Effector CD4-positive, alpha-beta T cell (primary cell): Measurements from ENCODE around the gene CEMIP2.
"Not testable (repeated sequence)": the region's sequence is repeated elsewhere in the genome, so short reads cannot be mapped to it uniquely, and the experiment has no call there.

ENCODE experiments used
- DNase-seq: peaks from one replicate; pipeline ENCODE4 v3.0.0-alpha.2; 2020

Gene CEMIP2

DNA sequence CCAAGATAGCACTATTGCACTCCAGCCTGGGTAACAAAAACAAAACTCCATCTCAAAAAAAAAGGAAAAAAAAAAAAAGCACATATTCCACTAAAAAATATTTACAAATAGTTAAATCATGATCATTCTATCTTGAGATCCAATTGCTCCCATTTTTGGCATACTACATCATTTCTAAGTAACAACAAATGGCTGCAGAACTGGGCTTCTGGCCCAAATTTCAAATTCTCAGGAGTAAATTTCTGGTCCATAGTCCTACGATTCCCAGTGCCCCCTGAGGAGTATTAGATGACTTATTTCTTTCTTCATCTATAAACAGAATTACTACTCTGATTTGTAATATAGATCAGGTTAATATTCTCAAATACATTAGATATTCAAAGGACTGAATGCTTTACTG lies 62.1 kb downstream of the CEMIP2 start:
- DNase-seq: no peak

DNA sequence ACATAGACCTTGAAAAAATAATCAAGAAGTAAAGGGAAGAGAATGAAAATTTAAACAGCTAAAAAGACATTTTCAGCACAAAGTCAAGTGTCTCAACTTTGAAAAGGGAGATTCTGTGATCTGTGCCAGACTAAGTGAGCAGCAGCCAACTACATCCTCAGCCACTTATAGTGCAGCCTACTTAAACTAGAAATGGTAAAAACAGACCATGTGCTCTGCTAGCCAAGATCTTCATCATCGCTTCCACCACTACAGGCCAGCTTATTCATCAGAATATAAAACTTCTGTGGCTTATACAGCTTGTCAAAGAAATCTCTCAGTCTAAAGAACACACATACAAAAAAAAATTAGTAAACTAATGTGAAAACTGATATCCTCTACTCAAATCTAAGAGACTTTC lies 63.5 kb downstream of the CEMIP2 start:
- DNase-seq: no peak

DNA sequence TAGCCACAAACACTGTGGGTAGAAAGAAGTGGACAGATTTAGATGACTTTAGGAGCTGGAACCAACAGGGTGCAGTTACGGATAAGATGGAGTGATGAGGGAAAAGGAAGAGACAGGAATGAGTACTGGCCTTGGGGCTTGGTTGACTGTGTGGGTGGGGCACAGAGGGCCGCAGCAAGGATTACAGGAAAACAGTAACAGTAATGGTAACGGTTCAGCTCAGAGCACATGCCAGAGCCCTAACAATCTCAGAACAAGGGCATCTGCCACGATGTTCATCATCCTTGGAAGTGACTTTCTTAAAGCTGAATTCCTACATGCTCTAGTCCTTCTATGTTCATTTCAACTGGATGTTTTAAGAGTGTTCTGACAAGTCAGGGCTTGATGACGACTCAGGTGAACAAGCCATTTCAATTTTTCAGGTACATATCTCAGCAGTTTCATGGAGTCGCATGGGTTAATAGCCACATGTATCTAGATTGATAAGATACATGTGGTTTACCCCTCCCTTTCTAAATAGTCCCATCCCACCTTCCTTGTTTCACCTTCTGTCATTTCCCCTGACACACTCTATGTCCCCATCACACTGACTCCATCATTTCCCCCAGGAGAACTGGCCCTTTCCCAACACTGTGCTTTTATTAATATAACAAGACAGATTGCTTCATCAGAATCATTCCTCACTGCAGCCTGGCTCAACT lies 65.0 kb downstream of the CEMIP2 start:
- no peak for DNase-seq

DNA sequence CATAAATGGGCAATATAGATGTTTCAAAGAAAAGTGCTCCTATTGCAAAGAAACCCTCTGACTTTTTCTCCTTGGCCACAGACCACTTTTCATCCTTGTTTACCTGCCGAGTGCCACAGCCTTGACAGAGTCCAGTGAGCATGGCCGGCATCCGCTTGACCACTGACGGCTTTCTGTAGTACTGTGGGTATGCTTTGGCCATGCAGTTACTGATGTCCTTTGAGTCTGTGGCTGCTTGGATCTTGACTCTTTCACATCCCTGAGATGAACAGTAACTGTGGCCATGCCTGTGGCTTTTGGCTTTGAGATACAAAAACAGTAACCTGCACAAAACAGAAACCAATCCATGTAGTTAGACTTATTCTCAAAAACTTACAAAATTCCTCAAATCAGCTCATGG lies 70.4 kb downstream of the CEMIP2 start:
- DNase-seq: no peak

DNA sequence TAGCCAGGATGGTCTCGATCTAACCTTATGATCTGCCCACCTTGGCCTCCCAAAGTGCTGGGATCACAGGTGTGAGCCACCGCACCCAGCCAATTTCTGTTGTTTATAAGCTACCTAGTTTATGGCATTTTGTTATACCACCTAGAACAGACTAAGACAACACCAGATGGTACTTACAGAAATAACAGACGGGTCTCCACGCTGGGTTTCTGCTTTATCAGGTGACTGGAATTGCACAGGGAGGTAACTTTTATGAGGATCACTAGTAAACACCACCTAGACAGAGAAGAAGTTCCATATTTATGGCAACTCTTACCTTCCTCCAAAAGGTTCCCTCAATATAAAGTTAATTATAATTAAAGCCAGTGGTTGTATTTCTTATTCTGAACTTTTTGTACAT lies 74.0 kb downstream of the CEMIP2 start:
- DNase-seq: no peak

DNA sequence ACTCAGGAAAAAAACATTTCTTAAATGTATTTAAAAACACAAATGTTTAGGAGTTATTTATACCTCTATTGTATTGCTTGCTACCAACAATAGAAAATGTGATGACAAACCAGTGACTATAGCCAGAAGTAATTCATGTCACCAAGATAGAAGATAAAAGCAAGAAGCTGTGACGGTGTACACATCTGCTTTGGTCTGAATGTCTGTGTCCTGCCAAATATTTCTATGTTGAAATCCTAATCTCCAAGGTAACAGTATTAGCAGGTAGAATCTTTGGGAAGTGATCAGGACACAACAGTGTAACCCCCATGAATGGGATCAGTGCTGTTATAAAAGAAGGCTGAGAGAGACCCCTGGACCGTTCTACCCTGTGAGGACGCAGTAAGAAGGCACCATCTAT lies 74.7 kb downstream of the CEMIP2 start:
- no peak for DNase-seq

DNA sequence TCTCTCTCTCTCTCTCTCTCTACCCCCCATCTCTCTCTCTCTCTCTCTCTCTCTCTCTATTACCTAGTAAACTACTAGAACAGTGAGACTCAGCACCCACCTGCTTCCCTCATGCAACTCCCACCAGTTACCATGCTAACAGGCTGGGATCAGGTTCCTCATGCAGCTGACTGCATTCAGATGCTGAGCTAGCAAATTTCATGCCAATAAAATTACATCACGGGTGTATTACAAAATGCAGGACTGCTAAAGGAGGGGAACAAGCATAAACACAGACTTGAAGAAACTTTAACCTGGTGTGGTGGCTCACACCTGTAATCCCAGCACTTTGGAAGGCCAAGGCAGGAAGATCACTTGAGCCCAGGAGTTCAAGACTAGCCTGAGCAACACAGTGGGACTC lies 76.0 kb downstream of the CEMIP2 start:
- DNase-seq: no peak

DNA sequence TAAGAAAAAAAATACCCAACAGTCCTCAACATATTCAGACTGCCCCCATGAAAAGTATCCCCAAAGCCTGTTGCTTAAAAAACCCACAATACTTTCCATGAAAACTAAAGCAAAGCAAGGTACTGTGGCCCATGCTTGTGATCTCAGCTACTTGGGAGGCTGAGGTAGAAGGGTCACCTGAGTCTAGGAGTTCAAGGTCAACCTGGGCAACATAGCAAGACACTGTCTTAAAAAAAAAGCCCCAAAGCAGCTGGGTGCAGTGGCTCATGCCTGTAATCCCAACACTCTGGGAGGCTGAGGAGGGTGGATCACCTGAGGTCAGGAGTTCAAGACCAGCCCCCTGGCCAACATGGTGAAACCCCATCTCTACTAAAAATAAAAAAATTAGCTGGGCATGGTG lies 76.7 kb downstream of the CEMIP2 start:
- DNase-seq: not testable (repeated sequence)

DNA sequence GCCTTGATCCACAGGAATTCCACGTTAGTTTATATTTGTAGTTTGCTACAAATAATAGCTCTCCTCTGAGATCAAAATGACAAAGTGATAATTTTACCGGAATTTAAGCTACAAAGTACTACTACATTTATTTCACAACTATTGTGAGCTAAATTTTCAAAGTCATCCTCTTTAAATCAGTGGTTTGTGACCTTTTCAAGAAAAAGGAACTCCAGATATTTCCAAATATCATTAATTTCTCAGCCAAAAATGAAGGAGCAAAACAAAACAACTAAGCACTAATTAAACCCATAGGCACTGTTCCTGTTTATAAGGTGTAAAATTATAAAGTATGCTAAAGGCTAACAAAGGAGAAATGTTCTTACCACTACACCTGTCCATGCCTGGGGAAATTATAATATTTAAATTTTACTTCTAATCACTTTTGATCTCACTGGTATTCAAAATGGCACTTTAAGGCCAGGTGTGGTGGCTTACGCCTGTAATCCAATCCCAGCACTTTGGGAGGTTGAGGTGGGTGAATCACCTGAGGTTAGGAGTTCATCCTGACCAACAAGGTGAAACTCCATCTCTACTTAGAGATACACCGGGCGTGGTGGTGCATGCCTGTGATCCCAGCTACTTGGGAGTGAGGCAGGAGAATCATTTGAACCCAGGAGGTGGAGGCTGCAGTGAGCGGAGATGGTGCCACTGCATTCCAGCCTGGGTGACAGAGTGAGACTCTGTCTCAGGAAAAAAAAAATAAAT lies 77.5 kb downstream of the CEMIP2 start:
- DNase-seq: no peak

DNA sequence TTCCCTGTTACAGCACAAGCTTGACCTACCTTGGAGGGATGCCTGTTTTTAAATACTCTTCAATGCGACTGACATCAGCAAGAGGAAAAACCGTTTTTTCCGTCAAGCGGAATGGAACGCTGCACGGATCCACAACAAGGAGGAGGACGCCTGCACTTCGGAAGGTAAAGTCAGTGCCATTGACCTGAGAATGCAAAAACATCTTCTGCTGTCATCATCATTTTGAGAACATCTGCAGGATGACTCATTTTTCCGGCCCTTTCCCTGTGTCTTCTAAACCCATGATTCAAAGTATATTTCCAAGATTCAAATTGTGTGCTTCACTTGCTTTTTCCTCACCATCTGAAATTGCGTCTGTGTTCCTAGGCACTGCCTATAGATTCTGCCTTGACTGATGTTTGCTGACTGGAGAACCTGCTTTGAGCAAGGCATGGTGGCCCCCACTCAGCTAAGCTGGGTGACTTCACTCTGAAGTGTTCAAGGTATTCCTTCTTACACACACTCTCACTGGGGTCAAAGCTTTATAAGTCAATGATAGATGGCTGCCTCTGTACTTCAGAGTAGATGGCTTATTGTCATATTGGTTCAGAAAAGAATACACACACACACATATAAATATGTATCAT lies 78.1 kb downstream of the CEMIP2 start:
- DNase-seq: no peak

DNA sequence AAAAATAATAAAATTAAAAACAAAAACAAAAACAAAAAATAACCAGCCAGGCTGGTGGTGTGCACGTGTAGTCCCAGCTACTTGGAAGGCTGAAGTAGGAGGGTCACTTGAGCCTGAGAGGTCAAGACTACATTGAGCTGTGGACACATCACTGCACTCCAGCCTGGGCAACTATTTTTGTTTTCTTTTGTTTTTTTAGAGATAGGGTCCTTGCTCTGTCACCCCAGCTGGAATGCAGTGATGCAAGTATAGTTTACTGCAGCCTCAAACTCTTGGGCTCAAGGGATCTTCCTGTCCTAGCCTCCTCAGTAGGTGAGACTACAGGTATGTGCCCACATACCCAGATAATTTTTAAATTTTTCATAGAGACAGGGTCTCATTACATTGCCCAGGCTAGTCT lies 80.6 kb downstream of the CEMIP2 start:
- no peak for DNase-seq

DNA sequence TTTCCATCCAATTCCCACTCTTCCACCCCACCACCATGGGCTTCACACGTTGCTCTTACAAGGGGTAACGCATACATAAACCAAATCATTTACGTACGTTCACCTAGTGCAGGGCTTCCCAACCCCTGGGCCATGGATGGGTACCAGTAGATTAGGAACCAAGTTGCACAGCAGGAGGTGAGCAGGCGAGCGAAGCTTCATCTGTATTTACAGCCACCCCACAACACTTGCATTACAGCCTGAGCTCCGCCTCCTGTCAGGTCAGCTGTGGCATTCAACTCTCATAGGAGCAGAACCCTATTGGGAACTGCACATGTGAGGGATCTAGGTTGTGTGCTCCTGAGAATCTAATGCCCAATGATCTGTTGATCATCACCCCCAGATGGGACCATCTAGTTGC lies 82.3 kb downstream of the CEMIP2 start:
- no peak for DNase-seq

DNA sequence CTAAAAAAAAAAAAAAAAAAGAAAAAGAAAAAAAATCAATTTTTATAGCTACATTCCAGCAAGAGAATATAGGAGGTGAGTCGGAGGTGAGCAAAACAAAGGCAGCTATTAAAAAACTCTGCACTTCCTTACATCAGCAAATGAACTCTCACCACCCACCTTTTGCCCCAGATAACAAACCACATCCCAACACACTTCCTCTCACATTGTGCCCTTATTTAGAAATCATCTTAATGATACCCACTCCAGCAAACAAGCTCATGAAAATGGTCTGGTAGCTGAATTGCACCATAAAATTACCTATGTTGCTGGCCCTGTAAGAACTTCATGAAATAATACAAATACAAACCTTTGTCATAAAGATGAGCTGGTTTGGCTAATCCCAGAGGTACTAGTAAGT lies 82.9 kb downstream of the CEMIP2 start:
- peak; percentile 5 for DNase-seq

DNA sequence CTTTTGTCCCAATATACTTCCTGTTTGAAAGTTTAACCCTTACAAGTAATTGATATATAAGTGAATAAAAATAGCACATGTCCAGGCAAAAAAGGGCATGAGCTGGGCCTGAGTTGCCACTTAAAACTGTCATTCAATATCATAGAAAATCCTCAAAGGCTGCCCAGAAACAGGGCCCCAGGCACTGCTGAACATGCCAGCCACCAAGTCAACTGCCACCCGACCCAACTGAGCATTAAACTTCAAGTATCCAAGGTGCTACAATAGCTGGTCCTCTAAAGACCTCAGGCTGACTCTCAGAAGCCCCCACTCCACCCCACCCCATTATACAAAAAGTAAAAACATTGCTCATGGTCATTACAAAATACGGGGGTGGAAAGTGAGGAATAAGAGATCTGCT lies 83.7 kb downstream of the CEMIP2 start:
- no peak for DNase-seq

DNA sequence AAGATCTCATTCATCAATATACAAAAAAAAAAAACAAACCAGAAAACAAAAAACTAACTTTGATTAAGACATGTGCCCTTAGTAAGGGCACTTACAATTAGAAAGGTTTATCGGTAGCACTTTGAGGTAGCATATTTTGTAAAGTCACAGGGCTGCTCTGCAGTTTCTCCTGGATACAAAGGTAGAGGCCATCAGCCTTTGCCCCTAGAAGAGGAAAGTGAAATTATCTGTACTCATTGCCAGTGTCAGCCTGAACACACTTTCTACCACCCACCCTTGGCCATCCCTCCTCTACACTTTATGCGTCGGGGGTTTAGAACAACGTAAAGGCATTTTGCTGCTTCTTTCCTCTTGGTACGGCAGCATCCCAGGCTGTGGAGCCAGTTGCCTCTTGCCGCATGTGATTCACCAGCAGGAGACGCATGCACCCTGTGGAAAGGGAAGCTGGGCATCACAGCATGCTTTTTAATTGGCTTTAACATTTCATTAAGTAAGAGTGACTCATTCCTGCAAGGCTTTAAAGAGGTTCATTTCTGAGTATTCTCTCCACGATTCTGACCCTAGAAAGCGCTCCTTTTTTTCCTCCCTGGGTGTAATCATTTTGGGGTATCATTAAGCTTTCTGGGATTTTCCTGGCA lies 84.6 kb downstream of the CEMIP2 start:
- no peak for DNase-seq

DNA sequence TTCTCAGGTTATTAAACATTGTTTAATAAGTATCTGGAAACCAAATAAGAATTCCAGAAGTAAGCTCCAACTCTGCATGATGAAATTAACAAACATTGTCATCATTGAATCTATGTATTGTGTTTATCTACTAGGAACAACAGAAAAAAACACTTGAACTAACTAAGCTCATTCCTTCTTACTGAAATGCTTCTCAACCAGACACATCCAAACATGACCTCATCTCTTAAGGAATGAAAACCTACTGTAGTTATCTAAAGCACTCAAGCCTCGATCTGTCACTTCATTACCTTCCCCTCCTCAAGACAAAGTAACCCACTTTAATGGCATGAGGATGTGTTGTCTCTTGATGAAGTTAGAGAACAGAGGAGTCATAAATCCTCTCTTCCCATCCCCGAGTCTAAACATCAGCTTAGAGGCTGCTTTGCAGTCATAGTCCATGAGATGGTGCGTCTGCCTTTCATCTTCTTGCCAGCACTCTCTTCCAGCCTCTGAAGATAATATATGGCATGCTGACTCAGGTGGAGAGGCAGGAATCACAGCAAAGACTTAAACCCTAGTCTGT lies 86.5 kb downstream of the CEMIP2 start:
- no peak for DNase-seq

DNA sequence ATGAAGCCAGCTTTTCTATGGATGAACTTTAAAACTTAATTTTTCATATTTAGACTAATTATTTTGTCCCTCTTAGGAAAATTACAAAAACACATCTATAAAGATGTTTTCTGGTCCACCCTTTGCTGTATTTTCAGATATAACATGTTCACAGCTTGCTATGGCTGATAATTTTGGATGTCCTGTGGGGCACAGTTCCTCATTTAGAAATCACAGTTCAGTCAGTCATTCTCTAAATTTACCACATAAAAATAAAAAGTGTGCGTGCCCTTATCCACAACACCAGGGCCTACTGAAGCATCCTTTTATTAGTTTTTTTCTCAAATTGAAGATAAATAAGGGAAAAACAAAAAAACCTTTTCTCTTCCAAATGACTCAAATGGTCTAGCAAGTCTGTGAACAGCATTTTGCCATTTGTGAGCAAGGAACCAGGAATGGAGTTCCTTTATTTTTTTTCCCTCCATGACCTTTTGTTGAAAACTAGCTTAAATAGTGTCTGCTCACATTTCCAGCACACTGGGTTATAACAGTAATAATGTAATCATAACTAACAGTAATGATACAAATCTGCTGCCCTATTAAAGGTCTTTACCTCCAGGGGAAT lies 87.1 kb downstream of the CEMIP2 start:
- no peak for DNase-seq

DNA sequence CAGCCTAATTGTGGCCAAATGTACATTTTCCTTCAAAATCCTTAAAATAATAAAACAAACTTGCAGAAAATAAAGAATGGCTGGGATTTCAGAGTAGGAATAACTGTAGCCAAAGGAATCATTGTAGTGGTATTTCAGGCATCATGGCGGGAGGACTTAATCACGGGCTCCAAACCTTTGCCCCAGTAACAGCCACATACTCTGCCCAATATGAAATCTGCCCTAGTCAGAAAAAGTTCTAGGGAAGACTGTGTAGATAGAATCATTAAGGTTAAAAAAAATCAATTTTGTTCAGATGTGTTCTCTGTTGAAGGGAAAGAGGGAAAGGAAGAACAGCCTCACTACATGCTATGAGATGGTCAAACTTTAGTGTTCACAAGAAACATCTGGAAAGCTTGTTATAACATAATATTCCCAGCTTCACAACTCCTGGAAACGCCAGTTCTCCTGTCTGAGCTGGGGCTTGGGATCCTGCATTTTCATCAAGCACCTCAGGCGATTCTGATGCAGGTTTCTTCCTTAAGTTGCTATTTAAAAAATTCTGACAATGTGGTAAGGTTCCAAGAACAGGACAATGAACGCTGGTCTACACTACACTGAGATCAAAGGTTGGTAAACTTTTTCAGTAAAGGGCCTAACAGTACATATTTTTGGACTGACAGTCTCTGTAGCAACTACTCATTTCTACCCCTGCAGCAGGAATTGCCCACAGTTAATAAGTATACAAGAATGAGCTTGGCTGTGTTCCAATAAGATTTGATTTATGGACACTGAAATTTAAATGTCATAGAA lies 87.9 kb downstream of the CEMIP2 start:
- no peak for DNase-seq

DNA sequence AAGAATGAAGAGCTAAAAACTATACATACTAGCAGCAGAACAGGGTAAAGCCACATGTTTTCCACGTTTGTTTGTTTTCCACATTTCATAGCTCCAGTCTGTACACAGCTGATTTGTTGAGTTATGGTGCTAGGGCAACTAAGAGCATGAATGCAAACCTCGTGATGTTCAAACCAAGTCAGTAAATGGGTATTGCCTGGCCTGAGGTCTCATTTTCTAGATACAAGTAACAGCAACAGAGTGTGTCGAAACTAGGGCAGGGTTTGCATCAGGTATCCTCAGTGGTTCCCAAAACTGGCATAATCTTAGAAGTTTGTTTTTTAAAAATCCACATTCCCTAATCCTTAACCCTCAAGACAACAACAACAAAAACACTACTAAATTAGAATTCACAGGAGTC lies 89.3 kb downstream of the CEMIP2 start:
- no peak for DNase-seq

DNA sequence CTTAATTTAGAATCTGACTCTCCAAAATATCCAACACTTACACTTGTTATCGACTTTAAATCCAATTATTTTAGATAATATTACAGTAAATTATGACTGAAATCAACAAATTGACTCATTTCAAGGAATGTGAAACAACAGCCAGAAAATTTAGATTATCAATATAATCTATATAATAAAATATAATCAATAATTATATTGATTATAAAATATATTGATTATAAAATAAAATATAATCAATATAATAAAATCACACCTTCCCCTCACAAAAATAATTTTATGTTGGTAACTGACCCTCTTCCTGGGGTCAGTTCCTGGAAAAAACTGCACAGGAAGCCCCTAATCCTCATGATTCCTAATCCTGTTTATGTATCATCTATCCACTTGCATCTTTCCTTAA lies 91.1 kb downstream of the CEMIP2 start:
- no peak for DNase-seq

DNA sequence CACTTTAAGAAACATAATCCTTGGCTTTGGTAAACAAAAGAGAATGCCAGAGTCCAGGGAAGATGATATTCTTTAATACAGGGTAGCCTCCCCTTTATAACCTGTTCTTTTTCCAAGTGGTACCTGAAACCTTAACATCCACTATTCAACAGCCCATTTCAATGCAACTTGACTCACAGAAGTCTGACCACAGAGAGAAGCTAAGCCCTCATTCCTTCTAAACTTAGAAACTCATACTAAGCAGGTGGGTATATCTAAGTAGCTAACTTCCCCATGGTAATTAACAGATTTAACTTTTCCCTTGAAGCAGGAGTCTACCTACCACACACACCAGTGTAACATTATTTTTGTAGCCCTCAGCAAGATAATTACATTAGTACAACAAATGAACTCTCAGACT lies 91.9 kb downstream of the CEMIP2 start:
- no peak for DNase-seq

DNA sequence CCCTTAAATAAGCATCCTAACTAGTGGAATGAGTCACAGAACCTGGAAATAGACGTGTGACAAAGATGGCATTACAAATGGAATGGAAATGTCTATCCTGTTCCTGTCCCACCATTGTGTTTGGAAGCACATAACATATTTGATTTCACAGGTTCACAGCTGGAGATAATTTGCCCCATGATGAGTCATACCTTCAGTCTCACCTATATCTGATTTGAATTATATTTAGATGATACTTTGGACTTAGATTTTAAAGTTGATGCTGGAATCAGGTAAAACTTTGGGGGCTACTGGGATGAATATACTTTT lies 92.5 kb downstream of the CEMIP2 start:
- no peak for DNase-seq
